GM12878 (cell line): ENCODE measurements around the gene STARD5. TPM values are rescaled to one million over a fixed set of nuclear protein-coding genes. Genes with fewer than 3 reads are reported as not detected.

Experiments
- BMI1 ChIP-seq: fragments of 450-650 bp; IDR thresholded peaks from 2 replicates; pipeline ENCODE4 v1.6.1; 2016; ENCODE audit warnings: mild to moderate bottlenecking, moderate library complexity, borderline replicate concordance
- CBX5 ChIP-seq: sonication (generic); IDR thresholded peaks from 2 replicates; pipeline ENCODE4 v1.6.1; 2016; ENCODE audit warnings: low read depth, moderate library complexity, mild to moderate bottlenecking, inconsistent platforms
- CHD4 ChIP-seq: fragments of 200-600 bp; sonication (generic); IDR thresholded peaks from 2 replicates; pipeline ENCODE4 v1.6.1; 2016; ENCODE audit warnings: mild to moderate bottlenecking
- FOS ChIP-seq: IDR thresholded peaks from 3 replicates; pipeline ENCODE4 v1.6.1; 2011; ENCODE audit warnings: borderline replicate concordance; ENCODE audit not compliant: insufficient read length; ENCODE audit errors: extremely low read depth
- FOXM1 ChIP-seq: IDR thresholded peaks from 2 replicates; pipeline ENCODE4 v1.6.1; 2012; ENCODE audit warnings: low read depth, mild to moderate bottlenecking, inconsistent platforms, low read length, moderate library complexity
- HDAC2 ChIP-seq: fragments of 200-600 bp; sonication (generic); IDR thresholded peaks from 2 replicates; pipeline ENCODE4 v1.6.1; 2017
- KLF5 ChIP-seq: fragments of 450-650 bp; IDR thresholded peaks from 2 replicates; pipeline ENCODE4 v1.6.1; 2014; ENCODE audit warnings: mild to moderate bottlenecking; ENCODE audit not compliant: partially characterized antibody
- MEF2A ChIP-seq: IDR thresholded peaks from 2 replicates; pipeline ENCODE4 v1.6.1; 2011; ENCODE audit warnings: low read depth, mild to moderate bottlenecking, low read length, moderate library complexity; ENCODE audit not compliant: insufficient read depth
- MTA3 ChIP-seq: IDR thresholded peaks from 2 replicates; pipeline ENCODE4 v1.6.1; 2012; ENCODE audit warnings: low read length, inconsistent platforms, borderline replicate concordance
- NFXL1 ChIP-seq: fragments of 450-650 bp; IDR thresholded peaks from 2 replicates; pipeline ENCODE4 v1.6.1; 2017; ENCODE audit warnings: antibody characterized with exemption, mild to moderate bottlenecking, borderline replicate concordance
- NR2F1 ChIP-seq: fragments of 450-650 bp; conservative IDR thresholded peaks from 2 replicates; pipeline ENCODE4 v1.6.1; 2017; ENCODE audit warnings: mild to moderate bottlenecking
- REST ChIP-seq: IDR thresholded peaks from 2 replicates; pipeline ENCODE4 v1.6.1; 2012; ENCODE audit warnings: mild to moderate bottlenecking, low read depth, low read length
- SIN3A ChIP-seq: IDR thresholded peaks from 2 replicates; pipeline ENCODE4 v1.6.1; 2012; ENCODE audit warnings: low read depth, low read length, improper control_type of control experiment
- SMAD1 ChIP-seq: fragments of 450-650 bp; IDR thresholded peaks from 2 replicates; pipeline ENCODE4 v1.6.1; 2018; ENCODE audit warnings: mild to moderate bottlenecking, low read depth; ENCODE audit not compliant: partially characterized antibody
- SMC3 ChIP-seq: IDR thresholded peaks from 2 replicates; pipeline ENCODE4 v1.6.1; 2011; ENCODE audit warnings: low read length, improper control_type of control experiment, borderline replicate concordance
- SPI1 ChIP-seq: IDR thresholded peaks from 2 replicates; pipeline ENCODE4 v1.6.1; 2011; ENCODE audit warnings: low read depth, mild to moderate bottlenecking, low read length, moderate library complexity, borderline replicate concordance; ENCODE audit not compliant: insufficient read depth
- TAF1 ChIP-seq: IDR thresholded peaks from 2 replicates; pipeline ENCODE4 v1.6.1; 2011; ENCODE audit warnings: mild to moderate bottlenecking, low read depth, low read length, borderline replicate concordance
- TBL1XR1 ChIP-seq: IDR thresholded peaks from 2 replicates; pipeline ENCODE4 v1.6.1; 2012; ENCODE audit warnings: low read depth, low read length, improper control_type of control experiment
- ZBTB4 ChIP-seq: fragments of 450-650 bp; formaldehyde crosslinking; IDR thresholded peaks from 2 replicates; pipeline ENCODE4 v1.4.0; 2022; ENCODE audit warnings: mild to moderate bottlenecking, moderate library complexity
- ZBTB40 ChIP-seq: fragments of 450-650 bp; IDR thresholded peaks from 2 replicates; pipeline ENCODE4 v1.6.1; 2016; ENCODE audit warnings: mild to moderate bottlenecking, moderate library complexity, borderline replicate concordance
- ZNF207 ChIP-seq: fragments of 450-650 bp; IDR thresholded peaks from 2 replicates; pipeline ENCODE4 v1.6.1; 2014; ENCODE audit warnings: antibody characterized with exemption, mild to moderate bottlenecking, borderline replicate concordance
- polyA plus RNA-seq, 11 experiments: library from polyadenylated mRNA; depleted of rRNA in 4 of 11; unstranded in 6 of 11; stranded (reverse) in 5 of 11; fragments of >200 nt; fragmentation: Nextera tagmentation in 4 of 11; fragmentation: Illumina TruSeq in 1 of 11; extraction: Ambion mirVana in 4 of 11; extraction: Trizol in 1 of 11; gene quantifications; 1 replicate in 1 of 11; 2 replicates in 10 of 11; pipeline versions ENCODE4 v1.2.1 to v1.2.3, GENCODE V29; 2011 to 2016; ENCODE audit warnings: inconsistent platforms in 2 of 11, missing spikeins in 2 of 11, low read depth in 1 of 11
- total RNA-seq, 4 experiments: library from RNA; depleted of rRNA in 3 of 4; stranded (reverse); fragments of >200 nt in 3 of 4; fragmentation: Illumina TruSeq in 1 of 4; extraction: Trizol in 1 of 4; gene quantifications; 2 replicates each; pipeline versions ENCODE4 v1.2.1 to v1.2.3, GENCODE V29; 2013 to 2021

Gene STARD5
- total and polyA plus RNA-seq, 10 of the 15 experiments (the other 5 are each of a cell fraction or from before 2014, with no cell fraction given): 2.3 to 9.4 (median 4.7) TPM

GRCh38 chr15:81292523-81293001 lies 31.4 kb downstream of the STARD5 start (continued):
- TF ChIP-seq ZNF207 (no peak), ZBTB4 (CRISPR knock-in tag) (no peak), TAF1 (peak; percentile 72), TBL1XR1 (peak; percentile 77; the same call in 1 of the 2 replicates), HDAC2 (no peak), SMC3 (peak; percentile 29; the same call in 1 of the 2 replicates), MTA3 (no peak), SPI1 (peak; percentile 50; the same call in 1 of the 2 replicates), NFXL1 (no peak), BMI1 (no peak), CHD4 (no peak), REST (no peak), FOS (no peak), MEF2A (0 out of 2 replicates have a peak, but pooled peaks have one; percentile 20), CBX5 (no peak), FOXM1 (no peak), SIN3A (peak; percentile 65; the same call in 1 of the 2 replicates), KLF5 (no peak), ZBTB40 (no peak), SMAD1 (peak; percentile 83), NR2F1 (peak; percentile 97)
